HEK293 (cell line): ENCODE measurements around the gene TTC16.

ENCODE experiments used
- TF ChIP-seq, protein P1 (sequence below): fragments of 450-650 bp; formaldehyde crosslinking; IDR thresholded peaks from 2 replicates; pipeline ENCODE4 v1.5.1; 2016; ENCODE audit warnings: missing biosample characterization, missing genetic modification characterization
- TF ChIP-seq, protein P2 (sequence below): fragments of 450-650 bp; formaldehyde crosslinking; IDR thresholded peaks from 2 replicates; pipeline ENCODE4 v1.5.1; 2016; ENCODE audit warnings: missing biosample characterization, missing genetic modification characterization

DNA sequence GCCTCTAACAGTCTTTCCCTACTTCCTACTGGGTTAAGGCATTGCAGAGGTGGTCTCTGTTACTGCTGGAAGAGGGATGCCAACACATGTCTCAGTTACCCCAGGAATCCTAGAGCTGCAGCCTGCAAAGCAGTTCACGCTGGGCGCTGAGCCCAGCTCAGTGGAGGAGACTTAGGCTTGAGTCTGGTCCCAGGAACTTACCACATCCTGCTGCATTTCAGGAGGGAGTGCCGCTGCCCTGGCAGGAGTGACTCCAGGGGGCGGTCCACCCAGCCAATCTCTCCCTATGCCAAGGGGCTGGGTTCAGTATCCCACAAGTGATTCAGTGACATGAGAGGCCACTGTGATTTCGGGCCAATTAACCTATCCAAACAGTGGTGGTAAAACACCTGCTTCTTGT lies 7.6 kb downstream of the TTC16 start:
- TF ChIP-seq, protein P1, sequence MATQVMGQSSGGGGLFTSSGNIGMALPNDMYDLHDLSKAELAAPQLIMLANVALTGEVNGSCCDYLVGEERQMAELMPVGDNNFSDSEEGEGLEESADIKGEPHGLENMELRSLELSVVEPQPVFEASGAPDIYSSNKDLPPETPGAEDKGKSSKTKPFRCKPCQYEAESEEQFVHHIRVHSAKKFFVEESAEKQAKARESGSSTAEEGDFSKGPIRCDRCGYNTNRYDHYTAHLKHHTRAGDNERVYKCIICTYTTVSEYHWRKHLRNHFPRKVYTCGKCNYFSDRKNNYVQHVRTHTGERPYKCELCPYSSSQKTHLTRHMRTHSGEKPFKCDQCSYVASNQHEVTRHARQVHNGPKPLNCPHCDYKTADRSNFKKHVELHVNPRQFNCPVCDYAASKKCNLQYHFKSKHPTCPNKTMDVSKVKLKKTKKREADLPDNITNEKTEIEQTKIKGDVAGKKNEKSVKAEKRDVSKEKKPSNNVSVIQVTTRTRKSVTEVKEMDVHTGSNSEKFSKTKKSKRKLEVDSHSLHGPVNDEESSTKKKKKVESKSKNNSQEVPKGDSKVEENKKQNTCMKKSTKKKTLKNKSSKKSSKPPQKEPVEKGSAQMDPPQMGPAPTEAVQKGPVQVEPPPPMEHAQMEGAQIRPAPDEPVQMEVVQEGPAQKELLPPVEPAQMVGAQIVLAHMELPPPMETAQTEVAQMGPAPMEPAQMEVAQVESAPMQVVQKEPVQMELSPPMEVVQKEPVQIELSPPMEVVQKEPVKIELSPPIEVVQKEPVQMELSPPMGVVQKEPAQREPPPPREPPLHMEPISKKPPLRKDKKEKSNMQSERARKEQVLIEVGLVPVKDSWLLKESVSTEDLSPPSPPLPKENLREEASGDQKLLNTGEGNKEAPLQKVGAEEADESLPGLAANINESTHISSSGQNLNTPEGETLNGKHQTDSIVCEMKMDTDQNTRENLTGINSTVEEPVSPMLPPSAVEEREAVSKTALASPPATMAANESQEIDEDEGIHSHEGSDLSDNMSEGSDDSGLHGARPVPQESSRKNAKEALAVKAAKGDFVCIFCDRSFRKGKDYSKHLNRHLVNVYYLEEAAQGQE (tag by site-specific recombination): no peak
- TF ChIP-seq, protein P2, sequence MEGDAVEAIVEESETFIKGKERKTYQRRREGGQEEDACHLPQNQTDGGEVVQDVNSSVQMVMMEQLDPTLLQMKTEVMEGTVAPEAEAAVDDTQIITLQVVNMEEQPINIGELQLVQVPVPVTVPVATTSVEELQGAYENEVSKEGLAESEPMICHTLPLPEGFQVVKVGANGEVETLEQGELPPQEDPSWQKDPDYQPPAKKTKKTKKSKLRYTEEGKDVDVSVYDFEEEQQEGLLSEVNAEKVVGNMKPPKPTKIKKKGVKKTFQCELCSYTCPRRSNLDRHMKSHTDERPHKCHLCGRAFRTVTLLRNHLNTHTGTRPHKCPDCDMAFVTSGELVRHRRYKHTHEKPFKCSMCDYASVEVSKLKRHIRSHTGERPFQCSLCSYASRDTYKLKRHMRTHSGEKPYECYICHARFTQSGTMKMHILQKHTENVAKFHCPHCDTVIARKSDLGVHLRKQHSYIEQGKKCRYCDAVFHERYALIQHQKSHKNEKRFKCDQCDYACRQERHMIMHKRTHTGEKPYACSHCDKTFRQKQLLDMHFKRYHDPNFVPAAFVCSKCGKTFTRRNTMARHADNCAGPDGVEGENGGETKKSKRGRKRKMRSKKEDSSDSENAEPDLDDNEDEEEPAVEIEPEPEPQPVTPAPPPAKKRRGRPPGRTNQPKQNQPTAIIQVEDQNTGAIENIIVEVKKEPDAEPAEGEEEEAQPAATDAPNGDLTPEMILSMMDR (tag by site-specific recombination): no peak
